ENCODE measurements around the gene MLN.
"Not testable (repeated sequence)": the region's sequence is repeated elsewhere in the genome, so short reads cannot be mapped to it uniquely, and the experiment has no call there.

MLN gene

DNA sequence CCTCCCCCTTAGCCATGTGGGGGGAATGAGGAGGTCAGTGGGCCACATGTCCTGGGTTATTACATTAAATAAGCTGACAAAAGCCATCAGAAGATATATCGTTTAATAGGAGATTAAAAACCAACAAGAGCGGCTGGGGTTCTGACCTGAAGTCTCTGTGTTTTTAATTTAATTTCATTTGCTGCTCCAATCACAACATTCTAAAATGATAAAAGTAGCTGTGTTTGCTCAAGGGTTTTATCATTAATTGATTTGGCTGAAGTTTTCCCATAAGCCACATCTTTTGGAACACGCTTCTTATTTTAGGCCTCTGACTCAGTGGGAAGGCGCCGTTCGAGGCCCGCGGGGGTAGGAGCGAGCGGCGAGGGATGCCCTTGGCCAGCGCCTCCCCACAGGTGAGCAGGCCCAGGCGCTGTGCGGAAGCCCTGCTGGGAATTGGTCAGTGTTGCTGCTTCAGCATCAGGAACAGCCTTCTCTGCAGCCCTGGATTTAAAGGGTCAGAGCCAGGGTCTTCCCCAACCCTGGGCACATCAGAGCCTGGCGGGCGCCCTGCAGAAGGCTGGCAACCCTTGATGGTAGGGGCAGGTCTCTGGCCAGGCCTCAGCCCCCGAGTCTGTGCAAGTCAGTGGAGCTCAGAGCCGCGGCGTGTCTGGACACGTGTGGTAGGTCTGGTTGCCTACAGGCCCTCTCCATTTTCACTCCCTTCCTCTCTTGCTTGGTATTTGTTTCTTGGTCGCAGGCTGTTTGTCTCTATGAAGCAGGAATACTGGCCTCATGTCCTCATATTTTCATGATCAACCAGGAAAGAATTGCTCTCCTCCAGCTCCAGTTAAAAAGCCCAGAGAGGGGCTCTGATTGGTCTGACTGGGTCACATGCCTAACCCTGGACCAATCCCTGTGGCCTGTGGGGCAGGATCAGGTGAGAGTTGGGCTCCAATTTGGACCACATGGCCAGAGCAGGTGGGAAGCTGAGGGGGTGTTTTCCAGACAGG, 30.9 kb upstream of the MLN start:
- no peak for DNase-seq (ENCODE audit: low spot score)

DNA sequence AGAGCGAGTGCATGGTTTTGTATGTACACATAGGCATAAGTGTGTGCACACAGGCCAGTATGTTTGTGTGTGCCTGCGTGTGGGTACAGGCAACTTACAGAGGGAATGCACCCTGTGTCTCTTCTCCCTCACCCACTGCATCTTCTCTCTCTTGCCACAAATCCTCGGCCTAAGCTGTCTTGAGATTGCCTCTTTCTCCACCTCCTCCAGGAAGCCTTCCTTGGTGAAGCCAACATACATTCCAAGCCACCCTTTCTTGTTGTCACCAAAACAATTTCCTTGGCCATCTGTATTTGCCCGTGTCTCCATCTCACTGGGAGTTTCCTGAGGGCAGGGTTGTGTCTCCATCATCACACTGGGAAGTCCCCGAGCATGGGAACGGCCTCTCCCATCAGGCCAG, 29.8 kb upstream of the MLN start:
- no peak for DNase-seq (ENCODE audit: low spot score)

DNA sequence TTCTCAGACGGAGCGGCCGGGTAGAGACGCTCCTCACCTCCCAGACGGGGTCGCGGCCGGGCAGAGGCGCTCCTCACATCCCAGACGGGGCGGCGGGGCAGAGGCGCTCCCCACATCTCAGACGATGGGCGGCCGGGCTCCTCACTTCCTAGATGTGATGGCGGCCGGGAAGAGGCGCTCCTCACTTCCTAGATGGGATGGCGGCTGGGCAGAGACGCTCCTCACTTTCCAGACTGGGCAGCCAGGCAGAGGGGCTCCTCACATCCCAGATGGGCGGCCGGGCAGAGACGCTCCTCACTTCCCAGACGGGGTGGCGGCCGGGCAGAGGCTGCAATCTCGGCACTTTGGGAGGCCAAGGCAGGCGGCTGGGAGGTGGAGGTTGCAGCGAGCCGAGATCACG, 29.0 kb upstream of the MLN start:
- not testable (repeated sequence) for DNase-seq (ENCODE audit: low spot score)

DNA sequence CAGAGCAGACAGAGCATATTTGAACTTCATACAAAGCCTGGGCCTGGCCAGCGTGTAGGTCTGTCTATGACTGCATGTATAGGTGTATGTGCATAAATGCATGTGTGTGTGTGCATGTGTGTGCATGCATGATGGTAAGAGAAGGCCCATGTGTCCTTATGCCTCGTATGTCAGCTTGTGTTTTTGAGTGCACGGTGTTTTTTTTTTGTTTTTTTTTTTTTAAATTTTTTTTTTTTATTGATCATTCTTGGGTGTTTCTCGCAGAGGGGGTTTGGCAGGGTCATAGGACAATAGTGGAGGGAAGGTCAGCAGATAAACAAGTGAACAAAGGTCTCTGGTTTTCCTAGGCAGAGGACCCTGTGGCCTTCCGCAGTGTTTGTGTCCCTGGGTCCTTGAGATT, 27.9 kb upstream of the MLN start:
- DNase-seq (ENCODE audit: low spot score), result not testable (repeated sequence)

DNA sequence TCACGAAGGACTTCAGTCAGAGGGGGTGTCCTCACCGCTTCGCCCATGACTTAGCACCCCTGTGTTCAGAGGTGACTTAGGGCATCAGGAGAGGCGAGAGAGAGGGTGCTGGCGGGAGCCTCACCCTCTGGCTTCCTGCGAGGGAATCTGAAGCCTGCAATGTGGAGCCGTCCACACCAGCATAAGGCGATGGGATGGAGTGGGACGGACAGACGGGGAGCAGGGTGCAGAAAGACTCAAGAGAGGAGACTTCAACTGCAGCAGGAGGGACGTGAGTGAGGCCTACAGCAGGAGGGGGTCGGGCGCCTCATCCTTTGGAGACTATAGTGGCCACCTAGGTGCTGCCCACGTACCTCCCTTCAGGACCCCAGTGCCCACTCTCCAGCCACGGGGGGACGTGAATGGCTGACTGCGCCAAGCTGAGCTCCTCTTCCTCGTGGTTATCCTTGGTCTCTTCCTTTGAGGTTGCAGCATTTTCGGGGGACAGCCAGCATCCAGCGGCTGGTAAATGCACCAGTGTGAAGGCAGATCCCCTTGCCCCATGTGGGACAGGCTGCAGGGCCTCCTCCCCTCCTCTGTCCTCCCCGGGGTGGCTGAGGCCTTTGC, 26.9 kb upstream of the MLN start:
- no peak for DNase-seq (ENCODE audit: low spot score)

DNA sequence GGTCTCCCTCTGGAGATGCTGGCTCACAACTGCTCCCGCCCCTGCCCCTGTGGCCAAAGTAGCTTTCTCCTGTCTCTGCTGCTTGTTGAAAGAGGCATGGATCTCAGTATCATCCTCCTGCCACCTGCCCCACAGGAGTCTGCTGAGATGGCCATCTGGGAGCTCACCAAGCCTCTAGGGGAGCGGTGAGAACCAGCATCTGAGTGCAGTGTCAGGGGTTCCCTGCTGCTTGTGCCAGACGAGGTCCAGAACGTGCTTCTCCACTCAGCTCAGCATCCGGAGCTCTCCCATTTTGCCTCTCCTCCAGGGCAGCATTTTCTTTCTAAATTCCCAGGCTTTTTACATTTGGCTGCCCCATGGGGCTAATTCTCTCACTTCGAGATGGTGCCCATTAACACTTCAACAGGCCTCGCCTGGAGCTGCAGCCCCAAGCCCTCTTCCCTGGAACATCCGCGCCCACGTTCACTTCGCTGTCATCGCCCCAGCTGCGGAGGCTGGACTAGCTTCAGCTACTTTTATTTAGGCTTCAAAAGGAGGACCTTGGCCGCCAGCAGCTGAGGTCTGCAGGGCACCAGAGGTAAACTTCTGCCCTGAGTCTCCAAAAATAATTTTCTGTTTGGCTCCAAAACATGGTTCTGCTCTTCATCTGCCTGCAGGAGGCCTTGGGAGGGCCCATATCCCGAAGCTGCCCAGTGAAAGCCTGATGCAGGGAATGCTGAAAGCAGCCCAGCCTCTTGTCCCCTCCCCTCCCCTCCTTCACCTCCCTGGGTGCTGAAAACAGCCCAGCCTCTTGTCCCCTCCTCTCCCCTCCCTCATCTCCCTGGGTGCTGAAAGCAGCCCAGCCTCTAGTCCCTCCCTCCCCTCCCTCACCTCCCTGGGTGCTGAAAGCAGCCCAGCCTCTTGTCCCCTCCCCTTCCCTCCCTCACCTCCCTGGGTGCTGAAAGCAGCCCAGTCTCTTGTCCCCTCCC, 25.2 kb upstream of the MLN start:
- DNase-seq (ENCODE audit: low spot score), result no peak

DNA sequence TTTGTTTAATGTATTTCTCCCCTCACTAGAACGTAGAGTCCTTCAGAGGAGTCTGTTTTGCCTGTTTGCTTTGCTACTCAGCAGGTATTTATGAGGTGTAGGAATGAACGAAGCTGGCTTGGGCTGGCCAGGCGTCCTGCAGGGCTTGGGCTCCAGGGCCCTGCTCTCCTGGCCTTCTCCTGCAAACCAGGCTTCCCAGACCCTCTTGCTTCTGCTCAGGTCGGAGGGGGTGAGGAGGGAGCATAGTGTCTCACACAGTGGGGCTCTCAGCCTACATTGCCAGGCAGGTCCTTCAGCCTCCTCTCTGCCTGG, 24.6 kb upstream of the MLN start:
- no peak for DNase-seq (ENCODE audit: low spot score)

DNA sequence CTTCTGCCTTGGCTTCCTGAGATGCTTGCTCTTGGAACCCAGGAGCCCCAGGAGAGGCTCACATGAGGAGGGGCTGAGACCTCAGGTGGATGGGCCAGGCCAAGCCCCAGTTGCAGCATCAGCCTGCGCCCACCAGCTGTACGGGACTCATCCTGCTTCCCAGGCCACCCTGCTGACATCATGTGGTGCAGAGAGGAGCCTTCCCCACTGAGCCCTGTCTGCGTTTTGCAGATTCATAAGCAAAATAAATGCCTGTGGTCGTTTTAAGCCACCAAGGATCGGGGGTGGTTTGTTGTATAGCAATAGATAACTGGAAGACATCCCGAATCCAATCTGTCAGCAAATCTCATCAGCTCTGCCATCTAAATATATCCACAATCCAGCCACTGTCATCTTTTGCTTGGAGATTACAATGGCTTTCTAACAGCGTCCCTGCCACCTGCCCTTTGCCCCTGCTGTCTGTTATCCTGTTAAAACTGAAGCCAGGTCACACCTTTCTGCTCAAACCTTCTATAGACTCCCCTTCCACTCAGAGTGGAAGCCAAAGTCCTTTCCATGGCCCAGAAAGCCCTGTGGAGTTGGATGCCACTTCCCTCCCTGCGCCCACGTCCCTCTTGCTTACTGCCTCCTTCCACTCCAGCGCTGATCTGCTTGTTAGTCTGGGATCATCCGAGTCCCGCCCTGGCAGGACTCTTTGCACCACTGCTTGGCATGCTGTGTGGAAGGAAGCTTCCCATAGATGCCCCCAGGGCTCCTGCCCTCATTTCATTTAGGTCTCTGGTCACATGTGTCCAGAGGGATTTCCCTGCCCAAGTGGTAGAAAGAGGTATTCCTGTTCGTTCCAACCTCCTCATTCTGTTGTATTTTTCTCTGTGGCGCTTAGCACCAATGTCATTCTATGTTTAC, 24.0 kb upstream of the MLN start:
- no peak for DNase-seq (ENCODE audit: low spot score)

DNA sequence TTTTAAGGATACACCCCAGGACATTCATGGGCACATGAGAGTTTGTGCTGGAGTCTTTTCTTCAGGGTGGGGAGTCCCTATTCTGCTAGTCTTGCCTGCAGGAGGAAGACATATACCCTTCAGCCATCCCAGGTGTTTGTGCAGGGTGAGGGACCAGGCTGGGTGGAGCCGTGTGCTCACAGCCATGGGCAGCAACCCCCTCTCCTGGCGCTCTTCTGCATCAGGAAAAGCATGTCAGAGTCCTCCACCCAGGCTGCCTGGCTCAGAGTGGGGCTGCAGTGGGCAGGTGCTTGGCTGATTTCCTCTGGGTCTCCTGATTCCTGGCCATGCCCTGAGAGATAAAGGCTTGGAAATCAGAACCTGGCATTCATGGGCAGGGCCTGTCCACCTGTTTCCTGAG, 22.7 kb upstream of the MLN start:
- DNase-seq (ENCODE audit: low spot score), result no peak

DNA sequence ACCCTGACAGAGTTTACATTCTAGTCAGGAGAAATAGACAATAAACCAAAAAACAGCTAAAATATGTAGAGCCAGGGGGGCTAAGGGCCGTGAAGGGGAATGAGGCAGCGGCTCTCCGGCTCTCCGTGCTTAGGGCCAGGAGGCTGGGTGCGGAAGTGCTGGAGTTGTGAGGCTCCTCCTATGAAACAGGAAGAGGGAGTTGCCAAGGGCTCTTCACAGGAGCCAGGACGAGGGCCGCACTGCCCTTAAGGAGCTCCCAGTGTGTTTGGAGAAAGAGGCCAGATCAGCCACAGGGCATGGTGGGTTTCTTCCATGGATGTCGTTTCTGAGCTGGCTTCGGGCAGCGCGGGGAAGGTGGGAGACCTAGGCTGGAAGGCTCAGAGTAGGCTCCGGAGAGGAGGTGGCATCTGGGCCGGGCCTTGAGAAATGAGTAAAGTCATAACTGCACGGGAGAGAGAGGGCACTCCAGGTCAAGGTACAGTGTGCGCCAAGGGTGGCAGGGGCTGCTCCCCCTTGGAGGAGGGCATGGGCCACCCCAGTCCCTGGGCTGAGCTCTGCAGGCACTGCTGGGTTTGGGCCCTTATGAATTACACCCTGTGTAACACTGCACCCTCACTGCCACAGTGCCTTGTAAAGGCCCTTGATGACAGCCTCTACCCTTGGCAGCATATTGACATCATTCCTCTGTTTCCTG, 20.8 kb upstream of the MLN start:
- no peak for DNase-seq (ENCODE audit: low spot score)

DNA sequence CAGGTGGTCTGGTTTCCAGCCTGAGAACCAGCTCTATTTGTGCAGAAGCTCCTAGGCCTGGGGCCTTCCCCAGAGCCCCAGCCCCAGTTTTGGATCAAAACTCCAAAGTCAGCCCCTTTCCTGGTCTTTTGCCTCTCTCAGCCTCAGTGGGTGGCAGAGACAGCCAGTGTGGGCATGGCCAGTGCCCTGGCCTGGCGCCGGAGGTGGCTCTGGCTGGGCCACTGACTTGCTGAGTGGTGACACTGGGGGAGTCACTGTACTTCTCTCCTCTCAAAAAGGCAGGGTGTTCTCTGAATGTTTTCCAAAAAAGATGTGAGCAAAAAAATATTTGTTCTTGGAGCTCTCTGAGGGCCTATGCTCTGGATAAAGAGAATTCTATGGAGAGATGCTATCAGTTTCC, 20.0 kb upstream of the MLN start:
- no peak for DNase-seq (ENCODE audit: low spot score)

DNA sequence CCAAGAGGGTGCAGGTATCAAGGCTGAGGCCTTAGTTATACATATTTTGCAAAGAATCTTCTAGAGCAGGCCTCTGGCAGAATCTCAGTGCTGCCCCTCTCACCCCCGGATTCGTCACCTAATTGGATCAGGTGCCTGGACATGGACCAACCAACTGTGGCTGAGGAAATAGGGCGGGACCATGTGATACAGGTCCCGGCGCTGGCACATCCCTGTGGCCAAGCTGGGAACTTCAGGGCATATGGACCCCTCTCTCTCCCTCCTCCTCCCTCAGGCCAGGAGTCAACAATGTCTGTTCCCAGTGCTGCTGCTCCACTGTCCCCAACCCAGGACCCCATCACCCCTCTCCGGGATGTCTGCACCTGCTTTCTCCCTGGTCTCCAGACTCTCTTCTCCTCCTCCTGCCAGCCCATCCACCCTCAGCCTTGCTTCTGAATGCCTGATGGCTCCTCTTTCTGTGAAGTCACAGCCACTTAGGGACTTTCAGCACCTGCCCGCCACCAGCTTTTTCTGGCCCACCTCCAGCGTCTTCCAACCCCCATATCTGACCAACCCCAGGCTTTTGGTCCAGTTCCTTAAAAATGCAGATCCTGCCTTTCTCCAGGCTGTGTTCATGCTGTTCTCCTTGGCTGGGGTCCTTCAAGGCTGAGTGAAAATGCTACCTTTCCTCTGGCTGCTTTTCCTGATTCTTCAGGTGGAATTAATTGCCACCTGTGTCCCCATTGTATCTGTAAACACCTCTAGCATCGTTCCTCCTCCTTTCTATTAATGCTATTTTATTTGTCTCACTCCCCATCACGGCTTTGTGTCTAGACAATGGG, 19.0 kb upstream of the MLN start:
- DNase-seq (ENCODE audit: low spot score), result no peak

DNA sequence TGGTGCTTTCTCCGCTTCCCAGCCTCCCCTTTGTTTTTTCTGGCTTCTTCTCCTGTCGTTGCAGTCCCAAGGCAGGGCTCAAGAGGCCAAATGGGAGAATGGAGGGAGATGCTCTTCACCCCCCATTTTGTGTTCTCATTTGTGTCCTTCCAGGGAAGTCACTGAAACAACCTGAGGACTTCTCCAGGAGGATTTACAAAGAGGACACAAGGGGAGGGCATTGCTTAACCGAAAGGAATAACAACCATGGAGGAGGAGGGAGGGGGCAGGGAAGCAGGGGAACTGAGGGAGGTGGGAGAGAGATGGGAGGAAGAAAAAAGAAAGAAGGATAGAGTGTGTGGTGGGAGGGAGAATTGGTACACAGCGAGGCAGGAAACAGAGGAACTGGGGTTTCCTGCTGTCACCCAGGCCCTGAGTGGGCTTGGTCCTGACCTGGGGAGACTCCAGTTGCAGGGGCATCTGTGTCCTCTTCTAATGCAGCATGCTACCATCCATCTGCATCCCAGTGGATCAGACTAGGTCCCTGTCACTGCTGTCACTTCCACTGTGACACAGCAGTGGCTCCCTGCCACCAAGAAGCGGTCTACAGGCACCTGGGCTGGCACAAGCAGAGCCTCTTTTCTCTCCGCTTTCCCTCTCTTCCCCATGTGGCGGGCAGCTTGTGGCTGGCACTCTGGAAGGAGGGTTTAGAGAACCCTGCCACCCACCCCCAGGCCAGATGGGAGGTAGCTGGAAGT, 17.1 kb upstream of the MLN start:
- DNase-seq (ENCODE audit: low spot score), result no peak

DNA sequence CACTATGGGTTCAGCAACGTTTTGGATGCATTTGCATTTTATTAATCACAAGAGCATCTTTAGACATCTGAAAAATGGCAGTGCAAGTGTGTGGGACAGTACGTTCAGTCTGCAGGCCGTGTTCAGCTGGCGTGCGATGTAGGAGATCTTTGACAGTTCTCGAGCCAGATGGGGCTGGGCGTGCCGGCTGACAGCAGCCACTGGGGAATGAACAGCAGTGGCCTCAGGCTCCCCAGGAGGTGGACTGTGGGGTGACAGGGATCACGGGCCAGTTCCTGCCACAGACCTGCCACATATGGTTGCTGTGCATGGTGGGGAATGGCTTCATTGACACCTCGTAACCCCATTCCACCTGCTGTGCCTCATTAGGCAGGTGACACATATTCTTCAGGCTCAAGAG, 16.4 kb upstream of the MLN start:
- DNase-seq (ENCODE audit: low spot score), result no peak

DNA sequence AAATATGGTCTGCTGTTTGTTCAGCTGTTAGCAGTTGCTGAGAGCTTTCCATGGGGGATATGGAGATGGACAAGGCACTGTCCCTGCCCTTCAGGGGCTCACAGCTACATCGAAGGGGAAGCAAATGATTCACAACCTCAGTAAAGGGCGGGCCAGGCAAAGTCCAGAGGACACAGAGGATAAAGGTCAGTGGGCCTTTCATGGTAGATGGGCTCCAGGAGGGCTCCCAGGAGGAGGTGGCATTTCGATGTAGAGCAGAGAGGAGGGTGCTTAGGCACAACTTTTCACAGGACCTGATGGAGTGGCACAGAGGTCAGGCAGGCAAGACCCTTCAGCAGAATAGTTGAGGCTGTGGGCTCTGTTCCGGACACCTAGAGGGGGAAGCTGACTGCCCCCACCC, 15.2 kb upstream of the MLN start:
- no peak for DNase-seq (ENCODE audit: low spot score)

DNA sequence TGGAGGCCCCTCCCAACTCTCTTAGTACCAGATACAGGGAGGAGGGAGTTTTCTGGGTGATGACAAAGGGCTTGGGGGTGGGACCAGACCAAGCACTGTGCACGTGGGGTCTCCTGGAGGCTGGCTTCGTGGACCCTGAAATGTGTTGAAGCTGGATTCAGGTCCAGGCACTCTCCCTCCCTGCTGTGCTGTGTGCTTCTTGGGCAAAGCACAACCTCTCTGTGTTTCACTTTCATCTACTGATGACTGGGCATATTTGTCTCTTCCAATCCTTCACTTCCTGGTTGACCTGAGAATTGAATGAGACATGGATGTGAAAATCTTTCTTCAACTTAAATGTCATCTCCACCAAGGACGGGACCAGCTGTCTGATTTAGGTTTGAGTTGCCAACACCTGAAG, 14.5 kb upstream of the MLN start:
- no peak for DNase-seq (ENCODE audit: low spot score)

DNA sequence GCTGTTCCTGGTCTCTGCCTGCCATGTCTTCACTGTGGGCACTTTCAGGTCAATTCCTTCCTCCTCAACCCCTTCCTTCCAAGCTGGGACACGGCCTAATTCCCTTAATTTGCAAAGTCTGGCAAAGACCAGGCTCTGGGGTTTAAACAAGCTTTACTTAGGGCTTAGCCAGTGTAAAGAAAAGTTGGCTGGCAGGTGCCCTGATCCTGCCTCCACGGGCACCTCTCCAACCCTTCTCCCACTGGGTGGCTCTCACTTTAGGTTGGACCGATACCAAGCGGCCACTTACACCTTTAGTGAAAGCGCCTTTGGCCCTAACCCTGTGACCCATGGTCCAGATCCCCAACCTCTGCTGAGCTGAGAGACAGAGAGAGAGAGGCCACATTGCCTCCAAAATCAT, 13.7 kb upstream of the MLN start:
- no peak for DNase-seq (ENCODE audit: low spot score)

DNA sequence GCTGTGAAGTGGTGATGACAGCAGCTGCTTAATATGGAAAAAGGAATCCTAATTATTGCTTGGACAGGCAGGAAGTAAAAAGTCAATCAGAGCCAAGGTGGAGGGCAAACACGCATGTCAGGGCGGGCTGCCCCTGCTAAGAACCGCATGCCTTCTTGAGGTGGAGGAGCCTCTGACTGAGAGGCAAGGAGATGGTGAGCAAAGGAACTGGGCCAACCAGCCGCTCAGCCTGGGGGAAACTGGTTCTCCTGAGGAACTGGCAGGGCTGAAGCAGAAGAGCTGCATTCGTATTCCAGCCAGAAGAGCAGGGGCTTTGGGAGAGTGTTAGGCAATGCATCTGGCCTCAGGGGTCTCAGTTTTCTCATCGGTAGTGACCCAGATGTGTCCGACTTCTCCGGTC, 13.1 kb upstream of the MLN start:
- no peak for DNase-seq (ENCODE audit: low spot score)

DNA sequence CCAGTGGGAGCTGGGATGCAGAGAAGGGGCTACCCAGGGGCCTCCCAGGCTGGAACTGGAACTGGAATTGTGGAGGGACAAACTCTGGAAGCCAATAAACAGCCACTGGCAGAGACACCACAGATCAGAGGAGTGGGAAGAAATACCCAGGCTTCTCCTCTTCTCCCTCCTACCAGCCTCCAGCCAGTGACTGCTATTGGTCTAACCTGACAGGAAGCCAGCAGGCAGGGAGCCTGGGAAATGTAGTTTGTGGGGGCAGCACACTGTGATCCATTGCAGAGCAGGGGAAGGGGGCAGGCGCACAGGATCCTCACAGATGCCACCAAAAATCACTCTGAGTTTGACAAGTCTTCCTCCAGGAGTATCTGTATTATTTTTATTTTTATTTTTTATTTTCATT, 12.1 kb upstream of the MLN start:
- DNase-seq (ENCODE audit: low spot score), result no peak
